H1 (cell line): ENCODE data around the gene TLE1.

Source experiments
- ASH2L ChIP-seq: fragments of 200-600, 300-600 bp; sonication (generic); IDR thresholded peaks from one replicate; pipeline ENCODE4 v1.7.1; 2017; ENCODE audit warnings: low read length
- CTCF ChIP-seq, 3 experiments: IDR thresholded peaks; 1 replicate in 2 of 3; 2 replicates in 1 of 3; pipeline versions ENCODE4 v1.5.1 to v1.6.1; 2011; ENCODE audit warnings: low read length in 3 of 3, mild to moderate bottlenecking in 3 of 3, inconsistent platforms in 2 of 3, low read depth in 1 of 3, moderate library complexity in 1 of 3; ENCODE audit not compliant: insufficient read depth in 1 of 3; ENCODE audit errors: control extremely low read depth in 1 of 3
- EZH2 ChIP-seq: fragments of 200-600 bp; sonication (generic); IDR thresholded peaks from 2 replicates; pipeline ENCODE4 v1.7.1; 2012; ENCODE audit warnings: low read depth, mild to moderate bottlenecking, moderate library complexity, low read length, inconsistent platforms; ENCODE audit not compliant: severe bottlenecking
- MAFK ChIP-seq: IDR thresholded peaks from 2 replicates; pipeline ENCODE4 v1.6.1; 2012; ENCODE audit warnings: low read depth, mild to moderate bottlenecking, improper control_type of control experiment, low read length
- POLR2A ChIP-seq, 2 experiments: IDR thresholded peaks; 1 replicate in 1 of 2; 2 replicates in 1 of 2; pipeline ENCODE4 v1.6.1; 2011; ENCODE audit warnings: low read depth in 2 of 2, low read length in 2 of 2, mild to moderate bottlenecking in 2 of 2; ENCODE audit errors: control extremely low read depth in 1 of 2
- POLR2AphosphoS5 ChIP-seq: IDR thresholded peaks from 2 replicates; pipeline ENCODE4 v1.6.1; 2011; ENCODE audit warnings: low read depth, low read length
- RXRA ChIP-seq: IDR thresholded peaks from 2 replicates; pipeline ENCODE4 v1.6.1; 2011; ENCODE audit warnings: low read depth, mild to moderate bottlenecking, low read length, moderate library complexity; ENCODE audit not compliant: insufficient read depth
- ZNF274 ChIP-seq: IDR thresholded peaks from 2 replicates; pipeline ENCODE4 v1.7.0; 2012; ENCODE audit warnings: low read length, borderline replicate concordance; ENCODE audit errors: extremely low read depth
- TF ChIP-seq, protein P1 (sequence below): fragments of 300-600 bp; sonication (generic); IDR thresholded peaks from 2 replicates; pipeline ENCODE4 v1.7.1; 2012; ENCODE audit warnings: low read length, moderate library complexity, mild to moderate bottlenecking, inconsistent platforms; ENCODE audit not compliant: insufficient replicate concordance

GRCh38 chr9:81570083-81570482 is 119.3 kb downstream of the TLE1 start:
- TF ChIP-seq CTCF (IDR thresholded peaks at IDR 0.05; ENCODE audit: control extremely low read depth in 1 of 3, insufficient read depth in 1 of 3, low read depth in 1 of 3, low read length in 3 of 3), result no peak
- no peak for TF ChIP-seq EZH2
- TF ChIP-seq POLR2A (IDR thresholded peaks at IDR 0.05; ENCODE audit: control extremely low read depth in 1 of 2, low read depth in 2 of 2, low read length in 2 of 2), result no peak
- no peak for TF ChIP-seq ZNF274
- TF ChIP-seq MAFK, result peak; percentile 33; the same call in 1 of the 2 replicates
- TF ChIP-seq, protein P1, sequence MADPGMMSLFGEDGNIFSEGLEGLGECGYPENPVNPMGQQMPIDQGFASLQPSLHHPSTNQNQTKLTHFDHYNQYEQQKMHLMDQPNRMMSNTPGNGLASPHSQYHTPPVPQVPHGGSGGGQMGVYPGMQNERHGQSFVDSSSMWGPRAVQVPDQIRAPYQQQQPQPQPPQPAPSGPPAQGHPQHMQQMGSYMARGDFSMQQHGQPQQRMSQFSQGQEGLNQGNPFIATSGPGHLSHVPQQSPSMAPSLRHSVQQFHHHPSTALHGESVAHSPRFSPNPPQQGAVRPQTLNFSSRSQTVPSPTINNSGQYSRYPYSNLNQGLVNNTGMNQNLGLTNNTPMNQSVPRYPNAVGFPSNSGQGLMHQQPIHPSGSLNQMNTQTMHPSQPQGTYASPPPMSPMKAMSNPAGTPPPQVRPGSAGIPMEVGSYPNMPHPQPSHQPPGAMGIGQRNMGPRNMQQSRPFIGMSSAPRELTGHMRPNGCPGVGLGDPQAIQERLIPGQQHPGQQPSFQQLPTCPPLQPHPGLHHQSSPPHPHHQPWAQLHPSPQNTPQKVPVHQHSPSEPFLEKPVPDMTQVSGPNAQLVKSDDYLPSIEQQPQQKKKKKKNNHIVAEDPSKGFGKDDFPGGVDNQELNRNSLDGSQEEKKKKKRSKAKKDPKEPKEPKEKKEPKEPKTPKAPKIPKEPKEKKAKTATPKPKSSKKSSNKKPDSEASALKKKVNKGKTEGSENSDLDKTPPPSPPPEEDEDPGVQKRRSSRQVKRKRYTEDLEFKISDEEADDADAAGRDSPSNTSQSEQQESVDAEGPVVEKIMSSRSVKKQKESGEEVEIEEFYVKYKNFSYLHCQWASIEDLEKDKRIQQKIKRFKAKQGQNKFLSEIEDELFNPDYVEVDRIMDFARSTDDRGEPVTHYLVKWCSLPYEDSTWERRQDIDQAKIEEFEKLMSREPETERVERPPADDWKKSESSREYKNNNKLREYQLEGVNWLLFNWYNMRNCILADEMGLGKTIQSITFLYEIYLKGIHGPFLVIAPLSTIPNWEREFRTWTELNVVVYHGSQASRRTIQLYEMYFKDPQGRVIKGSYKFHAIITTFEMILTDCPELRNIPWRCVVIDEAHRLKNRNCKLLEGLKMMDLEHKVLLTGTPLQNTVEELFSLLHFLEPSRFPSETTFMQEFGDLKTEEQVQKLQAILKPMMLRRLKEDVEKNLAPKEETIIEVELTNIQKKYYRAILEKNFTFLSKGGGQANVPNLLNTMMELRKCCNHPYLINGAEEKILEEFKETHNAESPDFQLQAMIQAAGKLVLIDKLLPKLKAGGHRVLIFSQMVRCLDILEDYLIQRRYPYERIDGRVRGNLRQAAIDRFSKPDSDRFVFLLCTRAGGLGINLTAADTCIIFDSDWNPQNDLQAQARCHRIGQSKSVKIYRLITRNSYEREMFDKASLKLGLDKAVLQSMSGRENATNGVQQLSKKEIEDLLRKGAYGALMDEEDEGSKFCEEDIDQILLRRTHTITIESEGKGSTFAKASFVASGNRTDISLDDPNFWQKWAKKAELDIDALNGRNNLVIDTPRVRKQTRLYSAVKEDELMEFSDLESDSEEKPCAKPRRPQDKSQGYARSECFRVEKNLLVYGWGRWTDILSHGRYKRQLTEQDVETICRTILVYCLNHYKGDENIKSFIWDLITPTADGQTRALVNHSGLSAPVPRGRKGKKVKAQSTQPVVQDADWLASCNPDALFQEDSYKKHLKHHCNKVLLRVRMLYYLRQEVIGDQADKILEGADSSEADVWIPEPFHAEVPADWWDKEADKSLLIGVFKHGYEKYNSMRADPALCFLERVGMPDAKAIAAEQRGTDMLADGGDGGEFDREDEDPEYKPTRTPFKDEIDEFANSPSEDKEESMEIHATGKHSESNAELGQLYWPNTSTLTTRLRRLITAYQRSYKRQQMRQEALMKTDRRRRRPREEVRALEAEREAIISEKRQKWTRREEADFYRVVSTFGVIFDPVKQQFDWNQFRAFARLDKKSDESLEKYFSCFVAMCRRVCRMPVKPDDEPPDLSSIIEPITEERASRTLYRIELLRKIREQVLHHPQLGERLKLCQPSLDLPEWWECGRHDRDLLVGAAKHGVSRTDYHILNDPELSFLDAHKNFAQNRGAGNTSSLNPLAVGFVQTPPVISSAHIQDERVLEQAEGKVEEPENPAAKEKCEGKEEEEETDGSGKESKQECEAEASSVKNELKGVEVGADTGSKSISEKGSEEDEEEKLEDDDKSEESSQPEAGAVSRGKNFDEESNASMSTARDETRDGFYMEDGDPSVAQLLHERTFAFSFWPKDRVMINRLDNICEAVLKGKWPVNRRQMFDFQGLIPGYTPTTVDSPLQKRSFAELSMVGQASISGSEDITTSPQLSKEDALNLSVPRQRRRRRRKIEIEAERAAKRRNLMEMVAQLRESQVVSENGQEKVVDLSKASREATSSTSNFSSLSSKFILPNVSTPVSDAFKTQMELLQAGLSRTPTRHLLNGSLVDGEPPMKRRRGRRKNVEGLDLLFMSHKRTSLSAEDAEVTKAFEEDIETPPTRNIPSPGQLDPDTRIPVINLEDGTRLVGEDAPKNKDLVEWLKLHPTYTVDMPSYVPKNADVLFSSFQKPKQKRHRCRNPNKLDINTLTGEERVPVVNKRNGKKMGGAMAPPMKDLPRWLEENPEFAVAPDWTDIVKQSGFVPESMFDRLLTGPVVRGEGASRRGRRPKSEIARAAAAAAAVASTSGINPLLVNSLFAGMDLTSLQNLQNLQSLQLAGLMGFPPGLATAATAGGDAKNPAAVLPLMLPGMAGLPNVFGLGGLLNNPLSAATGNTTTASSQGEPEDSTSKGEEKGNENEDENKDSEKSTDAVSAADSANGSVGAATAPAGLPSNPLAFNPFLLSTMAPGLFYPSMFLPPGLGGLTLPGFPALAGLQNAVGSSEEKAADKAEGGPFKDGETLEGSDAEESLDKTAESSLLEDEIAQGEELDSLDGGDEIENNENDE, result no peak
- TF ChIP-seq RXRA, result no peak
- TF ChIP-seq ASH2L, result no peak
- TF ChIP-seq POLR2AphosphoS5, result no peak
